Vagina (tissue), 2 donors: ENCODE results near the gene SZT2.

Experiments
- CTCF ChIP-seq, 3 experiments: fragments of 450-650 bp in 2 of 3; fragments of 200-600 bp in 1 of 3; sonication (generic) in 1 of 3; IDR thresholded peaks; one replicate each; pipeline ENCODE4 v1.5.1; 2017 to 2019; ENCODE audit warnings: antibody characterized with exemption in 3 of 3, mild to moderate bottlenecking in 2 of 3, moderate library complexity in 2 of 3
- POLR2AphosphoS5 ChIP-seq, 2 donors: sonication (generic); formaldehyde crosslinking; IDR thresholded peaks; one replicate each; pipeline ENCODE4 v1.9.0; 2017; ENCODE audit warnings: antibody characterized with exemption in 2 of 2, mild to moderate bottlenecking in 2 of 2, low read depth in 1 of 2; ENCODE audit not compliant: insufficient read depth in 1 of 2

- TF ChIP-seq CTCF (IDR thresholded peaks at IDR 0.05), result no peak
- no peak for TF ChIP-seq POLR2AphosphoS5 (IDR thresholded peaks at IDR 0.05; ENCODE audit: insufficient read depth in 1 of 2, low read depth in 1 of 2)
These were observed 53.1 kb downstream of the SZT2 start for GRCh38 chr1:43442756-43443155.
